NCI-H1436 (cell line): Measurements from ENCODE around the gene KCNQ1.

Experiments used
- DNase-seq: peaks from one replicate; lab custom pipeline; 2025; lab: John Stamatoyannopoulos, UW

The KCNQ1 gene

GRCh38 chr11:2523821-2524391 is 79.1 kb downstream of the KCNQ1 start:
- no peak for DNase-seq

DNA sequence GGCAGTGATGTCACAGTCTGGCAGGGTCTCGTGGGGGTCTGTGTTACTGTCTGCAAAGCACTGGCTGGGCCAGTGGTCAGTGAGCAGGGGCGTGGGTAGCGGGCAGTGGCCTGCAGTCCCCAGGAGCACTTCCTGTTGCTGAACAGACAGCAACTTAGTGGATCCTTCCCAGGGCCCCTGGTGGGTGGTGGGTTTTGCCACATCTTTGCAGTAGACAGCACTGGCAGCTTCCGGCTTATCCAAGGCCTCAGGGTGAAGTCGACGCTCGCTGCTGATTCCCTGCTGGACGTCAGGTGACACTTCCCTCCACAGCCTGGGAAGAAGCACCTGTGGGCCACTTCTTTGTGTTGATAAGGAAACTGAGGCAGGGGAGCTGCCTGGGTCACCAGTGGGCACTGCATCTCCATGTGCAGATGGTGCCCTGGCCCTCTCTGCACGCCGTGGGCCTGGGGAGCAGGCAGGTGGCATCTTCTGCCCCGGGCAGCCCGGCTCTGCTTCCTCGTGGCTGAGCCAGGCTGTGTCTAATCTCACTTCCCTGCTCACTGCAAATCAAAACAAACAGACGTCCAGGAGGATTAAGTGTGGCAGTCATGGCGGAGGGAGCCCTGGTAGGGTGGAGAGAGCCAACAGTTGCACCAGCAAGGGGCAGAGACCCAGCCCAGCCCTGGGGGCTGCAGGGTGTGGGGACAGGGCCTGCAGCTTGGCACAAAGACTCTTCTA is 79.8 kb downstream of the KCNQ1 start:
- DNase-seq: no peak

DNA sequence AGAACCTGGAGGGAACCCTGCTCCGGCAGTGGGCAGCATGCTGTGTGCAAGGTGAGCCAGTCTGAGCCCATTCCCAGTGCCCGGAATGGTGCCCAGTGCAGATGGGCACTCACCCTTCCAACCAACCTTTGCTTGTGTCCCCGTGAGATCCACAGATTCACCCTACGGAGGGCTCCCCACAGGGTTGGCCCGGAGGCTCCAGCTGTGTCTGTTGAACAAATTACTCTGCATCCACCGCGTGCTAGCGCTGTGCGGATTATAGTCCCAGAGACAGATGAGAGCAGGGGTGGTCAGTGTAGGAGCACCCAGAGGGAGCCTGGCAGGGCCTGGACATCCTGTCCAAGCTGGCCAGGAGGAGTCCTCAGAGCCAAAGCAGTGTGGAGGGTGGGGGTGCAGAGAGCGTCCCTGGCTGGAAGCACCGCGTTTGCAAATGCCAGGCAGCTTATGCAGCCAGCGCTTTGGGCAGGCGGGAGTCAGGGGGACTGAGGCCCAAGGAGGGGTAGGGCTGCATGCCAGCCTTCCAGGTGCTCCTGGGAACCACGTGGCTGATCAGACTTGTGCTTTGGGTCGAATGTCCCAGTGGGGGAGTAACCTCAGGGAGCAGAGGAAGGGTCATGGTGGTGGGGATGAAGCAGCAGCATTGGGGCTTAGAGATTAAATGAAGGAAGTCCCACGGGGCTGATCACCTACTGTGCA is 80.5 kb downstream of the KCNQ1 start:
- no peak for DNase-seq

- DNase-seq: no peak
Observed at GRCh38 chr11:2525941-2526807, 81.4 kb downstream of the KCNQ1 start.

GRCh38 chr11:2526808-2527381 is 82.1 kb downstream of the KCNQ1 start:
- DNase-seq: no peak

DNA sequence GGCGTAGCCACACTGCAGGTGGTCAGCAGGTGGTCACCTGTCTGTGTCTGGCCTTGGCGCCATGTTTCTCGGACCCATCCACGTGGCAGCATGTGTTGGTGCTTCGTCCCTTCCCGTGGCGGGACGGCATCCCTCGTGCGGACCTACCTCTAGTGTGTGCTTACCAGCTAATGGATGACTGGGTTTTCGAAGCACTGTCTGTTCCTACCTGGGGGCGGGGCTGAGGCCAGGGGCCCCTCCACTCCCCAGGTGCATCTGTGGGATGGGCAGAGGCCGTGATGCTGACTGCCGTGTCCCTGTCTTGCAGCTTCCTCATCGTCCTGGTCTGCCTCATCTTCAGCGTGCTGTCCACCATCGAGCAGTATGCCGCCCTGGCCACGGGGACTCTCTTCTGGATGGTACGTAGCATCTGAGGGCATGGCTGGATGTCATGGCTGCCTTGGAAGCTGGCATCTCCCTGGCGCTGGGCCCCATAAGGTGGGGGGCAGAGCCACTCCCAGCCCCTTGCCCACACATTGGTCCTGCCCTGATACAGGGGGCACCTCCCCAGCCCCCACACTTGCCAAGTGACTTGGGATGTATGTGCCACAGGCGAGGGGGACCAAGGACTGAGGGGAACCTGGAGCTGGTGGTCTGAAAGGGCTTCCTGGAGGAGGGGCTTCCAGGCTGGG is 82.9 kb downstream of the KCNQ1 start:
- no peak for DNase-seq

GRCh38 chr11:2528301-2529050 is 83.7 kb downstream of the KCNQ1 start:
- no peak for DNase-seq

- no peak for DNase-seq
Observed at GRCh38 chr11:2529173-2529572, 84.4 kb downstream of the KCNQ1 start.

GRCh38 chr11:2529636-2530035 is 84.8 kb downstream of the KCNQ1 start:
- DNase-seq: no peak

DNA sequence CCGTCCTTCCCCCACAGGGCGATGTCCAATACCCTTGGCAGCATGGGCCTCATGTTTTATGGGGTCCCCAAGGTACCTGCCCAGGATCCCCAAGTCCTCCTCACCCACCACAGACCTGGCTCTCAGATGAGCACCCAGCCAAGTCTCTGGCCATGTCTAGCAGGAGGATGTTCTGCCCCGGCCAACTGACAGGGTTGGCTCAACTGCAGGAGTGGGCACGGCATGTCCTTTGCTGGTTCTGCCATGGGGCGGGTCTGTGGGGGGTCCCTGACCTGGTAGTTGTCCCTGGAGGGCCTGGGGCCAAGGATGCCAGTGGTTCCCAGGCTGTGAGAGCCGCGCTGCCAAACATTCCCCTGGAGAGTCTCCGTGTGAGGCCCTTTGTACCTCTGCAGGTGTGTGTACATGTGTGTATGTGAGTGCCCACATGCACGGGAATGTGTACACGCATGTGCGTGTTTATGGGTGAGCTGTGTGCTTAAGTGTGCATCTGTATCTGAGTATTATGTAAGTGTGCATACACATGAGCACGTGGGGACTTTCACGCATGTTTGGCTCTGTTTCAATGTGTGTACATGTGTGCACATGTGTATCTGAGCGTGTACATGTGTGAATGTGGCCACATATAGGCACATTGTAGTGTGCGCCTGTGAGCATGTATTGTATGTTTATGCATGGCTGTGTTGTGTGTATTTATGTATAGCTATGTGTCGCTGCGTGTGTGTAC is 85.5 kb downstream of the KCNQ1 start:
- DNase-seq: no peak

- DNase-seq: no peak
Observed at GRCh38 chr11:2530855-2531200, 86.0 kb downstream of the KCNQ1 start.

DNA sequence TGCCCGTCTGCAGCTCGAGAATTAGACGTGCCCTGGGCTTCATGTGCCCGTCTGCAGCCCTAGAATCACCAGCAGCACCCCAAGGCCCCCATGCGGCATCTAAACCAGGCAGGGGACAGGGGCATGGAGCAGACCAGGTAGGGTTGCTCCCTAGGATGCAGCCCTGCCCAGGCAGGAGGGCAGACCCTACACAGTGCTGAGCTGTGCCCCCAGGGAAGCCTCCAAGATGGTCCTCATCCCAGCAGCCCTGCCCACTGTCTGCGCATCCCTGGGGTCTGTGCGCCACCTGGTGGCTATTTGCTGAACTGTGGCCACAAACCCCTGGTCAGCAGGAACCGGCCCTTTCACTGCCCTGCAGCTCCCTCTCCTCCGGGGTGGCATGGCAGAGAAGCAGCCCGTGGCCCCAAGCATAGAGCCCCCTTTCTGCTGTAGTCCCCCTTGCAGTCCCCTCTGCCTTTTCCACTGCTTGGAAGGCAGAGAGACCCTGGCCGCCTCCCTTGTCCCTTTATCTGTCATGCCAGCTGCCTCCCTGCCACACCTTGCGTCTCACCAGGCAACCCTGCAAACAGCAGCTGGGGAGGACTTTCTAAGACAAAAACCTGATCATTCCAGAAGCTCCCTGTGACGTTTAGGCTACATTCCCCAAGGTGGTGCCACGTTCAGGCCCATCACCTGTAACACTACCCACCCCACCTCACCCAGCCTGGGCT is 86.6 kb downstream of the KCNQ1 start:
- DNase-seq: peak; percentile 42

DNA sequence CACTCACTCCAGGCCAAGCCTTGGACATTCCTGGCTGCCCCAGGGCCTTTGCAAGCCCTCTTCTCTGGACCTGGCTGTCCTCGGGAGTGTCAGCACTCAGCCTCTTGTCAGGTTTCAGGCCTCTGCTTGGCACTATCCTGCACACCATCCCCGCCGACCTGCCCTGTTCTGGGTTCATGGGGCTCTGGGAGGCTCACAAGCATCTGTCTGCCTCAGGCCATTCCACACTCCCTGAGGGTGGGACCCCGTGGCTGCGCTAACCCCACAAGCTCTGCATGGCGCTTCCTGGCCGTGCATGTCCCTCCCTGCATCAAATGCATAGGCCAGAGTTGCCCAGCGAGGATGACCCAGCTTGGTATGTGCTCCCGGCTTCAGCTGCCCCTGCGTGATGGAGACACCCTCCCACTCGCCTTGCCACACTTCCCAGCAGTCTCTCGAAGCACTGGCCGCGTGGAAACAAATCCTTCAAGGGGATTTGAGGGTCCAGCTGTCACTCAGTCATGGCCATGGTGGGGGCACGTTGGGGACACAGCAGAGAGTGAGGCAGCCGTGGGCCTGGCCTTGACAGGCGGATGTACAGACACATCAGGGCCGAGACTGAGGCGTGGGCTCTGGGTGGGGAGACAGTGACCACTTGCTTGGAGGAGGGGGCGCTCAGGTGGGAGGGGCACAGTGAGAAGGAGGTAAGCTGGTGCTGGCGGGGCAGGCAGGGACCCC is 87.3 kb downstream of the KCNQ1 start:
- DNase-seq: no peak

DNA sequence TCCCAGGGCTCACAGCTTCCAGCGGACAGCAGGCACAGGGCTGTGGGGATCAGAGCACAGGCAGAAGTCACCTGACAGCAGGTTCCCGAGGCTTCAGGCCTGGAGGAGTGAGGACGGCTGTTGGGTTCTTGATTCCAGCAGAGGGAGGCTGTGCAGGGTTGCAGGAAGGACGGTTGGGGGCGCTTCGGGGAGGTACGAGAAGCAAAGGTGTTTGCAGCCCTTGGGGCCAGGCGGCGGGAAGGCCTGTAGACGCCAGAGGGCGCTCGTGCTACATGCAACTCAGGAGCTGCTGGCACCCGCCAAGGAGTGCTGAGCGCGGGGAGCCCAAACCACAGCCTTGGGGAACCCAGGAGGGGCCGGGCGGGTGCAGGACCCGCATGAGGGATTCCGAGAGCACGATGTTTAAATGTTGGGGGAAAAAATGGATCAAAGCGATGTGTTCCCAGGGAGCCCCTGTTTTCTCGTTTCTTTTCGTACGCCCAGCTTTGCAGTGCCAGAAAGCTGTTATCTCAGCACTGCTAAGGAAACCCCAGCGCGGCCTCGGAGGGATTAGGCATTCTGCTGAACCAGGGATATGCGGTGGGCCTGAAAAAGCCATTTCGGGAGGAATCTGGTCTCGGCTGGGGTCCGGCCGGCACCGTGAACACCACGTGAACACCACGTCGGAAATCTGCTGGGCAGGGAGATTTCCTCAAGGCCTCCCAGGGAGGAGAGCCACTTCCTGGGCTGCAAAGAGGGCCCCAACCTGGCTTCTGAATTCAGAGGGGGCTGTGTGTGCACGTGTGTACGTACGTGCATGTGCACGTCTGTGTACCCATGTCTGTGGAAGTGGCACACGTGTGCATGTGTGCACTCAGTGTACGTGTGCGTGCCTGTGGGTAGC is 88.1 kb downstream of the KCNQ1 start:
- DNase-seq: peak; percentile 73

- DNase-seq: no peak
Observed at GRCh38 chr11:2533587-2534133, 88.9 kb downstream of the KCNQ1 start.

DNA sequence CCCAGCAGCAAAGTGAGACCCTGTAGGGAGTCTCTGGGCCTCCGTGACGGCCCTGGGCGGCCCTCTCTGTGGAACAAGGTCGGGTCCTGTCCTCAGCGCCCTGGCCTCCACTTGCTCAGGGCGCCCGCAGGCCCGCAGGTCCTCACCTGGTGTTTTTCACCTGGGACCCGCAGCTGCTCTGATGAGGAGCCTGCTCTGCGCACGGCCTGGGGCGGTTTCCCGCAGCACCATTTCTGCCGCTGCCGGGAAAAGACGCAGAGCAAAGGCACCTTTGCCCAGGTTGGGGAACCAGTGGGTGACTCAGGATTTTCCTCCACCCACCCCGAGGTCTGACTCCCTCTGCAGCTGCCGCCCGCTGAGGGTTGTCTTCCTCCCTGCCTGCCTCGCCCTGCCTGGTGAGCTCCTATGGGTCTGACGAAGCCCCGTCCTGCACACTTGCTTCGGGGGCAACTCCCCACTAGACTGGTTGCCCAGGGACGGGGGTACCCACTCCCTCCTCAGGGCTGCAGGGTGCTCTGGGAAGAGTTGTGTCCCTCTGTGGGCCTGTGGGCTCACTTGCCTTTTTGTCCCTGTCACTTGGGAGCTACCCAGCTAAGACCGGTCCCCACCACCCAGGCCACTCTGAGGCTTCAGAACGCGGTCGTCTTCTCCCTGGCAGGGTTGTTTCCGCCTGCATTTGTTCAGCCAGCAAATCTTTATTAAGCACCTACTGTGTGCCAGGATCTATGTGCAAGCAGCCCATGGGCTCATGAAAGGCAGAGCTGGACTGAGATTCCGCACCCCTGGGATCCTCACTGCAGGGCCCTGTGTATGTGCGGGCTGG is 89.5 kb downstream of the KCNQ1 start:
- no peak for DNase-seq
